K562 (cell line): ENCODE results near the gene EPB42.
A peak's percentile ranks its signal among the peaks of the same experiment; 100 is the strongest.

Experiments used
- CAMTA2 ChIP-seq: fragments of 250-450 bp; sonication (Bioruptor Pico); conservative IDR thresholded peaks from 2 replicates; pipeline ENCODE4 v1.5.1; 2022
- CBX8 ChIP-seq: fragments of 200-600 bp; sonication (generic); IDR thresholded peaks from 2 replicates; pipeline ENCODE4 v1.6.1; 2012; ENCODE audit warnings: borderline replicate concordance, mixed run types, low read depth, mild to moderate bottlenecking, moderate library complexity, mixed read lengths, low read length, control low read depth, inconsistent platforms; ENCODE audit not compliant: poor library complexity, severe bottlenecking; ENCODE audit errors: extremely low read depth
- EP300 ChIP-seq: IDR thresholded peaks from 2 replicates; pipeline ENCODE4 v1.6.1; 2012; ENCODE audit warnings: low read length, improper control_type of control experiment
- ESRRA ChIP-seq: fragments of 450-650 bp; IDR thresholded peaks from 2 replicates; pipeline ENCODE4 v1.6.1; 2014; ENCODE audit warnings: low read depth, mild to moderate bottlenecking, moderate library complexity, borderline replicate concordance
- GATA2 ChIP-seq: sonication (generic); formaldehyde crosslinking; IDR thresholded peaks from 2 replicates; pipeline ENCODE4 v1.4.0; 2020; ENCODE audit warnings: mild to moderate bottlenecking, missing genetic modification reagents
- KDM5B ChIP-seq: fragments of 200-600 bp; sonication (generic); IDR thresholded peaks from 2 replicates; pipeline ENCODE4 v1.6.1; 2012; ENCODE audit warnings: low read depth, mild to moderate bottlenecking, moderate library complexity, low read length, control low read depth, inconsistent platforms; ENCODE audit not compliant: insufficient replicate concordance
- RAD21 ChIP-seq, 2 experiments: fragments of 250-450 bp in 1 of 2; fragments of 450-650 bp in 1 of 2; sonication (Bioruptor Pico) in 1 of 2; formaldehyde crosslinking in 1 of 2; IDR thresholded peaks in 1 of 2; conservative IDR thresholded peaks in 1 of 2; 2 replicates each; pipeline versions ENCODE4 v1.4.0 to v1.8.0; 2020 to 2022; ENCODE audit warnings: mild to moderate bottlenecking in 2 of 2, moderate library complexity in 1 of 2
- SIX5 ChIP-seq, 2 experiments: IDR thresholded peaks; 2 replicates each; pipeline ENCODE4 v1.6.1; 2011; ENCODE audit warnings: low read length in 2 of 2, borderline replicate concordance in 1 of 2, low read depth in 1 of 2, mild to moderate bottlenecking in 1 of 2, moderate library complexity in 1 of 2; ENCODE audit not compliant: insufficient read depth in 1 of 2
- TEAD1 ChIP-seq, 2 experiments: fragments of 450-650 bp in 1 of 2; sonication (generic) in 1 of 2; formaldehyde crosslinking; IDR thresholded peaks; 2 replicates each; pipeline versions ENCODE4 v1.4.0 to v1.8.0; 2020 to 2022; ENCODE audit warnings: mild to moderate bottlenecking in 2 of 2, missing genetic modification reagents in 1 of 2
- ZNF384 ChIP-seq: IDR thresholded peaks from 2 replicates; pipeline ENCODE4 v1.6.1; 2012; ENCODE audit warnings: low read depth, low read length, improper control_type of control experiment
- TF ChIP-seq, protein P1 (sequence below), 3 experiments: IDR thresholded peaks in 2 of 3; conservative IDR thresholded peaks in 1 of 3; 2 replicates each; pipeline ENCODE4 v1.5.1; 2011 to 2012; ENCODE audit warnings: low read length in 3 of 3, mild to moderate bottlenecking in 3 of 3, control low read depth in 2 of 3, improper control_type of control experiment in 1 of 3, inconsistent platforms in 1 of 3, low read depth in 1 of 3, mixed read lengths in 1 of 3, moderate library complexity in 1 of 3; ENCODE audit not compliant: insufficient read depth in 2 of 3
- TF ChIP-seq, protein P2 (sequence below): fragments of 250-450 bp; sonication (Bioruptor Pico); IDR thresholded peaks from 2 replicates; pipeline ENCODE4 v1.5.1; 2021; ENCODE audit warnings: mild to moderate bottlenecking
- TF ChIP-seq, protein P3 (sequence below): sonication (generic); formaldehyde crosslinking; IDR thresholded peaks from 2 replicates; pipeline ENCODE4 v1.8.0; 2022; ENCODE audit warnings: missing genetic modification reagents, mild to moderate bottlenecking, borderline replicate concordance

- TF ChIP-seq ESRRA (no peak), CAMTA2 (CRISPR knock-in tag) (no peak), TEAD1 (CRISPR knock-in tag; IDR thresholded peaks at IDR 0.05) (peak in 1 of 2 experiments; percentile 64; a peak in 1 of 4 replicates), EP300 (peak; percentile 72; the same call in 1 of the 2 replicates), ZNF384 (no peak), SIX5 (IDR thresholded peaks at IDR 0.05; ENCODE audit: borderline replicate concordance in 1 of 2, insufficient read depth in 1 of 2, low read depth in 1 of 2, low read length in 2 of 2) (no peak), GATA2 (CRISPR knock-in tag) (peak; percentile 78), KDM5B (no peak), RAD21 (CRISPR knock-in tag; conservative IDR thresholded peaks at IDR 0.05 in 1 of 2, IDR thresholded peaks at IDR 0.05 in 1 of 2) (no peak), CBX8 (no peak)
- TF ChIP-seq, protein P1, sequence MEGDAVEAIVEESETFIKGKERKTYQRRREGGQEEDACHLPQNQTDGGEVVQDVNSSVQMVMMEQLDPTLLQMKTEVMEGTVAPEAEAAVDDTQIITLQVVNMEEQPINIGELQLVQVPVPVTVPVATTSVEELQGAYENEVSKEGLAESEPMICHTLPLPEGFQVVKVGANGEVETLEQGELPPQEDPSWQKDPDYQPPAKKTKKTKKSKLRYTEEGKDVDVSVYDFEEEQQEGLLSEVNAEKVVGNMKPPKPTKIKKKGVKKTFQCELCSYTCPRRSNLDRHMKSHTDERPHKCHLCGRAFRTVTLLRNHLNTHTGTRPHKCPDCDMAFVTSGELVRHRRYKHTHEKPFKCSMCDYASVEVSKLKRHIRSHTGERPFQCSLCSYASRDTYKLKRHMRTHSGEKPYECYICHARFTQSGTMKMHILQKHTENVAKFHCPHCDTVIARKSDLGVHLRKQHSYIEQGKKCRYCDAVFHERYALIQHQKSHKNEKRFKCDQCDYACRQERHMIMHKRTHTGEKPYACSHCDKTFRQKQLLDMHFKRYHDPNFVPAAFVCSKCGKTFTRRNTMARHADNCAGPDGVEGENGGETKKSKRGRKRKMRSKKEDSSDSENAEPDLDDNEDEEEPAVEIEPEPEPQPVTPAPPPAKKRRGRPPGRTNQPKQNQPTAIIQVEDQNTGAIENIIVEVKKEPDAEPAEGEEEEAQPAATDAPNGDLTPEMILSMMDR (IDR thresholded peaks at IDR 0.05 in 2 of 3, conservative IDR thresholded peaks at IDR 0.05 in 1 of 3; ENCODE audit: insufficient read depth in 2 of 3, low read depth in 1 of 3, low read length in 3 of 3): no peak
- TF ChIP-seq, protein P2, sequence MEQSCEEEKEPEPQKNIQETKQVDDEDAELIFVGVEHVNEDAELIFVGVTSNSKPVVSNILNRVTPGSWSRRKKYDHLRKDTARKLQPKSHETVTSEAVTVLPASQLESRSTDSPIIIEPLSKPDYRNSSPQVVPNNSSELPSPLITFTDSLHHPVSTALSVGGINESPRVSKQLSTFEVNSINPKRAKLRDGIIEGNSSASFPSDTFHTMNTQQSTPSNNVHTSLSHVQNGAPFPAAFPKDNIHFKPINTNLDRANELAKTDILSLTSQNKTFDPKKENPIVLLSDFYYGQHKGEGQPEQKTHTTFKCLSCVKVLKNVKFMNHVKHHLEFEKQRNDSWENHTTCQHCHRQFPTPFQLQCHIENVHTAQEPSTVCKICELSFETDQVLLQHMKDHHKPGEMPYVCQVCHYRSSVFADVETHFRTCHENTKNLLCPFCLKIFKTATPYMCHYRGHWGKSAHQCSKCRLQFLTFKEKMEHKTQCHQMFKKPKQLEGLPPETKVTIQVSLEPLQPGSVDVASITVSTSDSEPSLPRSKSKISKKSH: no peak
- TF ChIP-seq, protein P3, sequence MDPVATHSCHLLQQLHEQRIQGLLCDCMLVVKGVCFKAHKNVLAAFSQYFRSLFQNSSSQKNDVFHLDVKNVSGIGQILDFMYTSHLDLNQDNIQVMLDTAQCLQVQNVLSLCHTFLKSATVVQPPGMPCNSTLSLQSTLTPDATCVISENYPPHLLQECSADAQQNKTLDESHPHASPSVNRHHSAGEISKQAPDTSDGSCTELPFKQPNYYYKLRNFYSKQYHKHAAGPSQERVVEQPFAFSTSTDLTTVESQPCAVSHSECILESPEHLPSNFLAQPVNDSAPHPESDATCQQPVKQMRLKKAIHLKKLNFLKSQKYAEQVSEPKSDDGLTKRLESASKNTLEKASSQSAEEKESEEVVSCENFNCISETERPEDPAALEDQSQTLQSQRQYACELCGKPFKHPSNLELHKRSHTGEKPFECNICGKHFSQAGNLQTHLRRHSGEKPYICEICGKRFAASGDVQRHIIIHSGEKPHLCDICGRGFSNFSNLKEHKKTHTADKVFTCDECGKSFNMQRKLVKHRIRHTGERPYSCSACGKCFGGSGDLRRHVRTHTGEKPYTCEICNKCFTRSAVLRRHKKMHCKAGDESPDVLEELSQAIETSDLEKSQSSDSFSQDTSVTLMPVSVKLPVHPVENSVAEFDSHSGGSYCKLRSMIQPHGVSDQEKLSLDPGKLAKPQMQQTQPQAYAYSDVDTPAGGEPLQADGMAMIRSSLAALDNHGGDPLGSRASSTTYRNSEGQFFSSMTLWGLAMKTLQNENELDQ: no peak
Measured at GRCh38 chr15:43230640-43231115, 9.9 kb upstream of the EPB42 start.
